ENCODE data around the gene PRTFDC1.

The PRTFDC1 gene

GRCh38 chr10:24966962-24967481 is 14.6 kb upstream of the PRTFDC1 start:
- no peaks in the 10 kb centered on the region for H4K20me1 ChIP-seq (ENCODE audit: low read depth, low read length)
- H3K27ac ChIP-seq (ENCODE audit: low read depth, low read length): no peak overlapping the region
- no peak overlapping the region for H3K4me2 ChIP-seq (ENCODE audit: low read depth, low read length, poor library complexity, severe bottlenecking)
- H3F3A ChIP-seq (ENCODE audit: insufficient read depth): no peaks in the 10 kb centered on the region
- no peaks in the 10 kb centered on the region for H3K36me3 ChIP-seq (ENCODE audit: low read length)
- H3K4me3 ChIP-seq (ENCODE audit: insufficient read depth, low read length, poor library complexity, severe bottlenecking): no peak overlapping the region
- no peak overlapping the region for H3K9ac ChIP-seq (ENCODE audit: low read length)
- H3K27me3 ChIP-seq (ENCODE audit: low read length): no peaks in the 10 kb centered on the region
- H3K9me3 ChIP-seq (ENCODE audit: insufficient read depth, low read length): no peaks in the 10 kb centered on the region
- H2AFZ ChIP-seq (ENCODE audit: low read depth, low read length, severe bottlenecking): no peak overlapping the region
- no peaks in the 10 kb centered on the region for H3K79me2 ChIP-seq (ENCODE audit: insufficient read depth, low read length)
- no peaks in the 10 kb centered on the region for H3K9me2 ChIP-seq (replicated peaks; ENCODE audit: insufficient read depth, low read length)
- TF ChIP-seq CTCF (IDR thresholded peaks at IDR 0.05; ENCODE audit: insufficient read depth, low read length, poor library complexity, severe bottlenecking) (no peak), EZH2phosphoT487 (conservative IDR thresholded peaks at IDR 0.05; ENCODE audit: low read length) (no peak)

- Histone ChIP-seq H2AFZ (ENCODE audit: low read depth, low read length, severe bottlenecking) (no peak overlapping the region), H3K27ac (ENCODE audit: low read depth, low read length) (no peak overlapping the region), H3K36me3 (ENCODE audit: low read length) (no peaks in the 10 kb centered on the region), H4K20me1 (ENCODE audit: low read depth, low read length) (no peaks in the 10 kb centered on the region), H3K9ac (ENCODE audit: low read length) (no peak overlapping the region), H3K79me2 (ENCODE audit: insufficient read depth, low read length) (no peaks in the 10 kb centered on the region), H3K9me2 (replicated peaks; ENCODE audit: insufficient read depth, low read length) (no peaks in the 10 kb centered on the region), H3K27me3 (ENCODE audit: low read length) (no peaks in the 10 kb centered on the region), H3K4me3 (ENCODE audit: insufficient read depth, low read length, poor library complexity, severe bottlenecking) (no peak overlapping the region), H3K9me3 (ENCODE audit: insufficient read depth, low read length) (no peaks in the 10 kb centered on the region), H3F3A (ENCODE audit: insufficient read depth) (no peaks in the 10 kb centered on the region), H3K4me2 (ENCODE audit: low read depth, low read length, poor library complexity, severe bottlenecking) (no peak overlapping the region)
- no peak for TF ChIP-seq EZH2phosphoT487 (conservative IDR thresholded peaks at IDR 0.05; ENCODE audit: low read length)
- TF ChIP-seq CTCF (IDR thresholded peaks at IDR 0.05; ENCODE audit: insufficient read depth, low read length, poor library complexity, severe bottlenecking): no peak
Measured at GRCh38 chr10:24965051-24965450, 12.6 kb upstream of the PRTFDC1 start.

GRCh38 chr10:24963521-24964041 is 11.2 kb upstream of the PRTFDC1 start:
- Histone ChIP-seq H3K36me3 (ENCODE audit: low read length) (no peaks in the 10 kb centered on the region), H3F3A (ENCODE audit: insufficient read depth) (no peaks in the 10 kb centered on the region), H3K9me3 (ENCODE audit: insufficient read depth, low read length) (no peaks in the 10 kb centered on the region), H2AFZ (ENCODE audit: low read depth, low read length, severe bottlenecking) (no peak overlapping the region), H3K9me2 (replicated peaks; ENCODE audit: insufficient read depth, low read length) (no peaks in the 10 kb centered on the region), H3K27me3 (ENCODE audit: low read length) (no peaks in the 10 kb centered on the region), H3K79me2 (ENCODE audit: insufficient read depth, low read length) (no peaks in the 10 kb centered on the region), H3K4me3 (ENCODE audit: insufficient read depth, low read length, poor library complexity, severe bottlenecking) (no peak overlapping the region), H4K20me1 (ENCODE audit: low read depth, low read length) (no peaks in the 10 kb centered on the region), H3K9ac (ENCODE audit: low read length) (no peak overlapping the region), H3K4me2 (ENCODE audit: low read depth, low read length, poor library complexity, severe bottlenecking) (no peak overlapping the region), H3K27ac (ENCODE audit: low read depth, low read length) (no peak overlapping the region)
- TF ChIP-seq CTCF (IDR thresholded peaks at IDR 0.05; ENCODE audit: insufficient read depth, low read length, poor library complexity, severe bottlenecking): no peak
- no peak for TF ChIP-seq EZH2phosphoT487 (conservative IDR thresholded peaks at IDR 0.05; ENCODE audit: low read length)
